ENCODE measurements around the gene SAFB. TPM values are rescaled to one million over a fixed set of nuclear protein-coding genes. Genes with fewer than 3 reads are reported as not detected.

SAFB gene
- total RNA-seq, 2 experiments from 2014 or later, result 195 to 200 TPM

- Mint-ChIP-seq H3K4me3 (no peak overlapping the region), H3K4me1 (ENCODE audit: low read depth) (no peaks in the 10 kb centered on the region), H3K27ac (no peak overlapping the region), H3K36me3 (ENCODE audit: low read depth) (peaks cover 88% of the 10 kb centered on the region), H3K27me3 (no peaks in the 10 kb centered on the region), H3K9me3 (no peaks in the 10 kb centered on the region)
- H3K4me3 ChIP-seq (ENCODE audit: low read length), result no peak overlapping the region
- H3K27me3 ChIP-seq (ENCODE audit: control insufficient read depth in 1 of 2, insufficient read depth in 2 of 2, low read length in 2 of 2), result no peaks in the 10 kb centered on the region
- H3K9me3 ChIP-seq (ENCODE audit: control insufficient read depth in 1 of 2, insufficient read depth in 1 of 2, low read length in 2 of 2), result no peaks in the 10 kb centered on the region
- TF ChIP-seq CTCF (IDR thresholded peaks at IDR 0.05), result no peak
- H3K27ac ChIP-seq (ENCODE audit: low read depth in 1 of 2, low read length in 2 of 2), result no peak overlapping the region
- H3K36me3 ChIP-seq (ENCODE audit: insufficient read depth, low read length), result peaks cover 91% of the 10 kb centered on the region
- DNase-seq, result no peak
- ChIA-PET CTCF (no interaction called here), POLR2A (no interaction called here)
- no peaks in the 10 kb centered on the region for H3K4me1 ChIP-seq (ENCODE audit: insufficient read depth, low read length)
- ATAC-seq (ENCODE audit: poor library complexity), result no peak
- intact Hi-C loops (cut with DNase I, micrococcal nuclease), result no loop called here
Observed at GRCh38 chr19:5652261-5652660, 29.4 kb downstream of the SAFB start.

- H3K27me3 Mint-ChIP-seq, result no peaks in the 10 kb centered on the region
- Histone ChIP-seq H3K36me3 (ENCODE audit: insufficient read depth, low read length) (peaks cover 95% of the 10 kb centered on the region), H3K9me3 (ENCODE audit: control insufficient read depth in 1 of 2, insufficient read depth in 1 of 2, low read length in 2 of 2) (no peaks in the 10 kb centered on the region), H3K27me3 (ENCODE audit: control insufficient read depth in 1 of 2, insufficient read depth in 2 of 2, low read length in 2 of 2) (no peaks in the 10 kb centered on the region), H3K4me3 (ENCODE audit: low read length) (no peak overlapping the region), H3K4me1 (ENCODE audit: insufficient read depth, low read length) (no peaks in the 10 kb centered on the region), H3K27ac (ENCODE audit: low read depth in 1 of 2, low read length in 2 of 2) (no peak overlapping the region)
- no peak overlapping the region for H3K27ac Mint-ChIP-seq
- no peak for TF ChIP-seq CTCF (IDR thresholded peaks at IDR 0.05)
- H3K9me3 Mint-ChIP-seq, result no peaks in the 10 kb centered on the region
- peaks cover 85% of the 10 kb centered on the region for H3K36me3 Mint-ChIP-seq (ENCODE audit: low read depth)
- CTCF ChIA-PET, result no interaction called here
- ATAC-seq (ENCODE audit: poor library complexity) (no peak), DNase-seq (no peak)
- POLR2A ChIA-PET, result no interaction called here
- H3K4me1 Mint-ChIP-seq (ENCODE audit: low read depth), result no peaks in the 10 kb centered on the region
- intact Hi-C loops (cut with DNase I, micrococcal nuclease), result no loop called here
- H3K4me3 Mint-ChIP-seq, result no peak overlapping the region
Observed at GRCh38 chr19:5654931-5655330, 32.0 kb downstream of the SAFB start.

- no peaks in the 10 kb centered on the region for H3K9me3 ChIP-seq (ENCODE audit: control insufficient read depth in 1 of 2, insufficient read depth in 1 of 2, low read length in 2 of 2)
- H3K27me3 ChIP-seq (ENCODE audit: control insufficient read depth in 1 of 2, insufficient read depth in 2 of 2, low read length in 2 of 2), result no peaks in the 10 kb centered on the region
- H3K27ac Mint-ChIP-seq, result no peak overlapping the region
- H3K4me1 ChIP-seq (ENCODE audit: insufficient read depth, low read length), result no peaks in the 10 kb centered on the region
- peaks cover 85% of the 10 kb centered on the region for H3K36me3 Mint-ChIP-seq (ENCODE audit: low read depth)
- no peak overlapping the region for H3K27ac ChIP-seq (ENCODE audit: low read depth in 1 of 2, low read length in 2 of 2)
- peaks cover 95% of the 10 kb centered on the region for H3K36me3 ChIP-seq (ENCODE audit: insufficient read depth, low read length)
- TF ChIP-seq CTCF (IDR thresholded peaks at IDR 0.05), result no peak
- CTCF ChIA-PET, result no interaction called here
- intact Hi-C loops (cut with DNase I, micrococcal nuclease), result no loop called here
- no peaks in the 10 kb centered on the region for H3K27me3 Mint-ChIP-seq
- H3K4me1 Mint-ChIP-seq (ENCODE audit: low read depth), result no peaks in the 10 kb centered on the region
- ATAC-seq (ENCODE audit: poor library complexity) (no peak), DNase-seq (no peak)
- H3K4me3 ChIP-seq (ENCODE audit: low read length), result no peak overlapping the region
- no peaks in the 10 kb centered on the region for H3K9me3 Mint-ChIP-seq
- POLR2A ChIA-PET, result no interaction called here
- H3K4me3 Mint-ChIP-seq, result no peak overlapping the region
Observed at GRCh38 chr19:5655412-5655811, 32.5 kb downstream of the SAFB start.
